ENCODE results near the gene PALLD.

GRCh38 chr4:168876106-168876505 lies 379.3 kb downstream of the PALLD start:
- TF ChIP-seq, protein P1, sequence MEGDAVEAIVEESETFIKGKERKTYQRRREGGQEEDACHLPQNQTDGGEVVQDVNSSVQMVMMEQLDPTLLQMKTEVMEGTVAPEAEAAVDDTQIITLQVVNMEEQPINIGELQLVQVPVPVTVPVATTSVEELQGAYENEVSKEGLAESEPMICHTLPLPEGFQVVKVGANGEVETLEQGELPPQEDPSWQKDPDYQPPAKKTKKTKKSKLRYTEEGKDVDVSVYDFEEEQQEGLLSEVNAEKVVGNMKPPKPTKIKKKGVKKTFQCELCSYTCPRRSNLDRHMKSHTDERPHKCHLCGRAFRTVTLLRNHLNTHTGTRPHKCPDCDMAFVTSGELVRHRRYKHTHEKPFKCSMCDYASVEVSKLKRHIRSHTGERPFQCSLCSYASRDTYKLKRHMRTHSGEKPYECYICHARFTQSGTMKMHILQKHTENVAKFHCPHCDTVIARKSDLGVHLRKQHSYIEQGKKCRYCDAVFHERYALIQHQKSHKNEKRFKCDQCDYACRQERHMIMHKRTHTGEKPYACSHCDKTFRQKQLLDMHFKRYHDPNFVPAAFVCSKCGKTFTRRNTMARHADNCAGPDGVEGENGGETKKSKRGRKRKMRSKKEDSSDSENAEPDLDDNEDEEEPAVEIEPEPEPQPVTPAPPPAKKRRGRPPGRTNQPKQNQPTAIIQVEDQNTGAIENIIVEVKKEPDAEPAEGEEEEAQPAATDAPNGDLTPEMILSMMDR (IDR thresholded peaks at IDR 0.05) = no peak
- no peak for TF ChIP-seq POLR2A (IDR thresholded peaks at IDR 0.05)
- TF ChIP-seq EP300 (IDR thresholded peaks at IDR 0.05) = no peak
